Ectodermal cell (in vitro differentiated cells): ENCODE data around the gene ALPK1.
"Not testable (repeated sequence)": the region's sequence is repeated elsewhere in the genome, so short reads cannot be mapped to it uniquely, and the experiment has no call there.

Source experiments
- H3K27ac ChIP-seq: 2 replicates; pipeline ENCODE4 v1.7.0; 2013; ENCODE audit warnings: mild to moderate bottlenecking, low read depth, low read length; ENCODE audit not compliant: insufficient read depth, poor library complexity, severe bottlenecking
- H3K27me3 ChIP-seq: 2 replicates; pipeline ENCODE4 v1.7.0; 2013; ENCODE audit warnings: mild to moderate bottlenecking, low read length; ENCODE audit not compliant: insufficient read depth, control insufficient read depth, poor library complexity, severe bottlenecking
- H3K36me3 ChIP-seq: one replicate; pipeline ENCODE4 v1.7.0; 2013; ENCODE audit warnings: low read length; ENCODE audit not compliant: control insufficient read depth, insufficient read depth
- H3K4me1 ChIP-seq: one replicate; pipeline ENCODE4 v1.7.0; 2013; ENCODE audit warnings: low read length; ENCODE audit not compliant: control insufficient read depth, insufficient read depth
- H3K4me3 ChIP-seq: 2 replicates; pipeline ENCODE4 v1.7.0; 2013; ENCODE audit warnings: low read depth, low read length, control low read depth; ENCODE audit not compliant: insufficient read depth
- H3K9me3 ChIP-seq: 2 replicates; pipeline ENCODE4 v1.7.0; 2013; ENCODE audit warnings: mild to moderate bottlenecking, low read length, moderate library complexity; ENCODE audit not compliant: control insufficient read depth
- WGBS, 2 experiments: methylation state at CpG; one replicate each; pipeline ENCODE4 v1.1.7; 2013; ENCODE audit warnings: missing lambda C conversion rate in 2 of 2; 5-methylcytosine and 5-hydroxymethylcytosine counted together

Gene ALPK1

GRCh38 chr4:112309263-112309791, 12.2 kb downstream of the ALPK1 start:
- not testable (repeated sequence) for H3K36me3 ChIP-seq, H3K4me3 ChIP-seq, H3K4me1 ChIP-seq, H3K9me3 ChIP-seq, H3K27ac ChIP-seq, H3K27me3 ChIP-seq
- 24 to 27% methylated on average over 12 of the region's 12 CpGs for WGBS, 2 experiments

DNA sequence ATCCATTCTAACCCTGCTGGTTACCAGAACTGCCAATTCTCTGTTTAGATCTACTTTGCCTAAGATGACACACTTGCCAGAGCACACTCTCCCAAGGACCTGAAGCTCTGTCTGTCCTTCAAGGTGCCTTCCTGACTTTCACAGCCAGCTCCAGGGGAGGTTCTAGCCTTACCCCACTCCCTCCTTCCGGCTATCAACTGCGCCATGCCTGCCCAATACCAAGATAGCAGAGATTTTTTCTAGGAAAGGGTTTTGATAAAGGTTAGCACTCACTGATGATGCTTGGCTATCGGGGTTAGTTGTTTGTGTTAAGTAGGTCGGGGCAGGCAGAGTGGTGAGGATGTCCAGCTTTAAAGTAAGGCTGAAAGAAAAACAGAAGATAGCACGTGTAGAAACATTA, 14.3 kb downstream of the ALPK1 start:
- WGBS, 2 experiments: 89 to 96% methylated on average over 5 of the region's 5 CpGs

GRCh38 chr4:112312610-112313239, 15.6 kb downstream of the ALPK1 start:
- no peaks in the 10 kb centered on the region for H3K27me3 ChIP-seq
- WGBS, 2 experiments: 87 to 89% methylated on average over 5 of the region's 5 CpGs
- no peak overlapping the region for H3K27ac ChIP-seq
- no peaks in the 10 kb centered on the region for H3K4me1 ChIP-seq
- no peak overlapping the region for H3K4me3 ChIP-seq
- H3K9me3 ChIP-seq: no peaks in the 10 kb centered on the region
- no peaks in the 10 kb centered on the region for H3K36me3 ChIP-seq

More for the DNA sequence above, 14.3 kb downstream of the ALPK1 start:
- Histone ChIP-seq H3K4me1 (no peaks in the 10 kb centered on the region), H3K4me3 (no peak overlapping the region), H3K27ac (no peak overlapping the region), H3K36me3 (no peaks in the 10 kb centered on the region), H3K9me3 (no peaks in the 10 kb centered on the region), H3K27me3 (no peaks in the 10 kb centered on the region)

- WGBS, 2 experiments: 94 to 100% methylated on average over 2 of the region's 3 CpGs
- Histone ChIP-seq H3K27ac (no peak overlapping the region), H3K9me3 (no peaks in the 10 kb centered on the region), H3K4me1 (no peaks in the 10 kb centered on the region), H3K27me3 (no peaks in the 10 kb centered on the region), H3K36me3 (no peaks in the 10 kb centered on the region), H3K4me3 (no peak overlapping the region)
These were observed 18.3 kb downstream of the ALPK1 start for GRCh38 chr4:112315446-112315845.

DNA sequence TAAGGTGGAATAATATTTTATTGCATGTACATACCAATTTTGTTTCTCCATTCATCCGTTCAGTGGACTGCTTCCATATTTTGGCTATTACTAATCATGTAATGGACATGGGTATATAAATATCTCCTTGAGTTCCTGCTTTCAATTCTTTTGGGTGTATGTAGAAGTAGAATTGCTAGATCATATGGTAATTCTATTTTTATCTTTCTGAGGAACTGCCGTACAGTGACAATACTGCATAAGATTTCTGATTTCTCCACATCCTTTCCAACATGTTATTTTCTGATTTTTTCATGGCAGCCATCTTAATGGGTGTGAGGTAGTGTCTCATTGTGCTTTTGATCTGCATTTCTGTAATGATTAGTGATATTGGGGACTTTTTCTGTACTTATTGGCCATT, 19.2 kb downstream of the ALPK1 start:
- H3K4me3 ChIP-seq: no peak overlapping the region
- no peaks in the 10 kb centered on the region for H3K27me3 ChIP-seq
- H3K27ac ChIP-seq: no peak overlapping the region
- WGBS, 2 experiments: 100% methylated on average over 1 of the region's 2 CpGs; no CpG with 5 or more reads in 1 of the 2 experiments
- no peaks in the 10 kb centered on the region for H3K4me1 ChIP-seq
- no peaks in the 10 kb centered on the region for H3K36me3 ChIP-seq
- no peaks in the 10 kb centered on the region for H3K9me3 ChIP-seq

GRCh38 chr4:112318239-112319142, 21.3 kb downstream of the ALPK1 start:
- Histone ChIP-seq H3K4me3 (no peak overlapping the region), H3K27ac (no peak overlapping the region), H3K4me1 (no peaks in the 10 kb centered on the region), H3K36me3 (no peaks in the 10 kb centered on the region), H3K27me3 (no peaks in the 10 kb centered on the region), H3K9me3 (no peaks in the 10 kb centered on the region)
- 88 to 90% methylated on average over 5 of the region's 5 CpGs for WGBS, 2 experiments

GRCh38 chr4:112321776-112322684, 24.9 kb downstream of the ALPK1 start:
- 9 to 15% methylated on average over 3 of the region's 4 CpGs for WGBS, 2 experiments

GRCh38 chr4:112322866-112323265, 25.7 kb downstream of the ALPK1 start:
- no peaks in the 10 kb centered on the region for H3K36me3 ChIP-seq
- H3K27ac ChIP-seq: no peak overlapping the region
- no peaks in the 10 kb centered on the region for H3K9me3 ChIP-seq
- no peaks in the 10 kb centered on the region for H3K4me1 ChIP-seq
- no peak overlapping the region for H3K4me3 ChIP-seq
- 87 to 88% methylated on average over 3 of the region's 3 CpGs for WGBS, 2 experiments
- H3K27me3 ChIP-seq: peaks cover 21% of the 10 kb centered on the region

More at GRCh38 chr4:112321776-112322684, 24.9 kb downstream of the ALPK1 start:
- Histone ChIP-seq H3K4me1 (no peaks in the 10 kb centered on the region), H3K36me3 (no peaks in the 10 kb centered on the region), H3K9me3 (no peaks in the 10 kb centered on the region), H3K27ac (no peak overlapping the region), H3K27me3 (peaks cover 17% of the 10 kb centered on the region), H3K4me3 (no peak overlapping the region)

DNA sequence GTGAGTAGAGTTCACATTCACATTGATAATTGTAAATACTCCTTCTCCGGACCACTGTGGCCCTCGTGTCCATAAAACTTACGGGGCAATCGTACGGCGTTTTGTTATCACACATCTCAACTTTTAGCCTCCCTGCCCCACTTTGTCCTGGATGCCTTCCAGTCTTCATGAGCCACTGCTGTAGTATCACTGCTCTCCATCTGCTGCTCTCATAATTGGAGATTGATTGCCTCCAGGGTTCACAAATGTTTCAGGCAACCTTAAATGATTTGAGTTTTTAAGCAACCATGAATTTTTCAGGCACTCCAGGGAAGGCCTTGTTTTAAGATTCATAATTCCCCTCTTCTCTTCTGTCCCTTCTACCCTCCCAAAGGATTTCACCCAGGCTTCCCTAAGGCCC, 28.4 kb downstream of the ALPK1 start:
- Histone ChIP-seq H3K9me3 (no peaks in the 10 kb centered on the region), H3K27me3 (peaks cover 42% of the 10 kb centered on the region), H3K27ac (no peak overlapping the region), H3K4me3 (no peak overlapping the region), H3K4me1 (no peaks in the 10 kb centered on the region), H3K36me3 (no peaks in the 10 kb centered on the region)
- 96 to 97% methylated on average over 6 of the region's 6 CpGs for WGBS, 2 experiments
